Chondrocyte (in vitro differentiated cells): ENCODE data around the gene AMIGO2. TPM values are rescaled to one million over a fixed set of nuclear protein-coding genes. Genes with fewer than 3 reads are reported as not detected.
A peak's percentile ranks its signal among the peaks of the same experiment; 100 is the strongest.

Experiments
- DNase-seq: peaks from one replicate; pipeline ENCODE4 v3.0.0; 2021; ENCODE audit warnings: mixed read lengths, low spot score
- H3K27ac Mint-ChIP-seq: one replicate; pipeline ENCODE4 v1.8.0; 2021; ENCODE audit warnings: mild to moderate bottlenecking, moderate library complexity, mixed read lengths; ENCODE audit not compliant: unreplicated experiment
- H3K27me3 Mint-ChIP-seq: 2 replicates; pipeline ENCODE4 v1.8.0; 2021; ENCODE audit warnings: low read depth, mixed read lengths
- H3K36me3 Mint-ChIP-seq: 2 replicates; pipeline ENCODE4 v1.8.0; 2021; ENCODE audit warnings: low read depth, mixed read lengths
- H3K4me1 Mint-ChIP-seq: 2 replicates; pipeline ENCODE4 v1.8.0; 2021; ENCODE audit warnings: low read depth, mild to moderate bottlenecking, mixed read lengths
- H3K4me3 Mint-ChIP-seq: one replicate; pipeline ENCODE4 v1.8.0; 2021; ENCODE audit warnings: mild to moderate bottlenecking, moderate library complexity, mixed read lengths; ENCODE audit not compliant: unreplicated experiment
- H3K9me3 Mint-ChIP-seq: 2 replicates; pipeline ENCODE4 v1.8.0; 2021; ENCODE audit warnings: low read depth, mixed read lengths
- CTCF ChIP-seq: fragments of 200-600 bp; sonication (generic); IDR thresholded peaks from 2 replicates; pipeline ENCODE4 v1.5.0; 2021; ENCODE audit warnings: antibody characterized with exemption, mild to moderate bottlenecking, moderate library complexity
- total RNA-seq: library from RNA; stranded (reverse); gene quantifications from 3 replicates; pipeline ENCODE4 v1.2.1, GENCODE V29; 2021

AMIGO2 gene
- total RNA-seq, 1 donor from 2014 or later = 153 TPM

- DNase-seq = no peak
- Mint-ChIP-seq H3K27ac (no peak overlapping the region), H3K4me3 (no peak overlapping the region), H3K9me3 (no peaks in the 10 kb centered on the region), H3K27me3 (no peaks in the 10 kb centered on the region), H3K4me1 (peaks cover 76% of the 10 kb centered on the region), H3K36me3 (no peaks in the 10 kb centered on the region)
- no peak for TF ChIP-seq CTCF
Measured at GRCh38 chr12:47098099-47098498, 18.3 kb upstream of the AMIGO2 start.

GRCh38 chr12:47097276-47097896 lies 17.6 kb upstream of the AMIGO2 start:
- Mint-ChIP-seq H3K9me3 (no peaks in the 10 kb centered on the region), H3K27me3 (no peaks in the 10 kb centered on the region), H3K4me3 (no peak overlapping the region), H3K4me1 (peaks cover 71% of the 10 kb centered on the region), H3K27ac (peak overlapping the region; percentile 13), H3K36me3 (no peaks in the 10 kb centered on the region)
- TF ChIP-seq CTCF = no peak
- DNase-seq = no peak

- Mint-ChIP-seq H3K27me3 (no peaks in the 10 kb centered on the region), H3K4me3 (no peak overlapping the region), H3K4me1 (peaks cover 66% of the 10 kb centered on the region), H3K27ac (peak overlapping the region; percentile 89), H3K36me3 (no peaks in the 10 kb centered on the region), H3K9me3 (peaks cover 4% of the 10 kb centered on the region)
- DNase-seq = no peak
- no peak for TF ChIP-seq CTCF
Measured at GRCh38 chr12:47095446-47096236, 15.9 kb upstream of the AMIGO2 start.

- peaks cover 7% of the 10 kb centered on the region for H3K9me3 Mint-ChIP-seq
- DNase-seq = no peak
- H3K27ac Mint-ChIP-seq = peak overlapping the region; percentile 39
- no peaks in the 10 kb centered on the region for H3K27me3 Mint-ChIP-seq
- no peak for TF ChIP-seq CTCF
- no peak overlapping the region for H3K4me3 Mint-ChIP-seq
- H3K4me1 Mint-ChIP-seq = peaks cover 65% of the 10 kb centered on the region
- no peaks in the 10 kb centered on the region for H3K36me3 Mint-ChIP-seq
Measured at GRCh38 chr12:47094804-47095203, 15.0 kb upstream of the AMIGO2 start.

GRCh38 chr12:47091009-47091408 lies 11.2 kb upstream of the AMIGO2 start:
- Mint-ChIP-seq H3K4me3 (no peak overlapping the region), H3K27me3 (no peaks in the 10 kb centered on the region), H3K4me1 (peaks cover 68% of the 10 kb centered on the region), H3K9me3 (peaks cover 7% of the 10 kb centered on the region), H3K36me3 (no peaks in the 10 kb centered on the region), H3K27ac (no peak overlapping the region)
- no peak for TF ChIP-seq CTCF
- DNase-seq = no peak
